Astrocyte (in vitro differentiated cells and primary cell): ENCODE data around the gene KIF1B. TPM values are rescaled to one million over a fixed set of nuclear protein-coding genes. Genes with fewer than 3 reads are reported as not detected.
A peak's percentile ranks its signal among the peaks of the same experiment; 100 is the strongest.

ENCODE experiments used
- DNase-seq: peaks from one replicate; pipeline ENCODE4 v3.0.0-alpha.2; 2010; ENCODE audit warnings: low read depth
- FAIRE-seq: peaks from 2 replicates; lab custom pipeline; 2011; peaks lifted over from hg19 to GRCh38; lab: Jason Lieb, UNC
- H2AFZ ChIP-seq: 2 replicates; pipeline ENCODE4 v1.6.0; 2012; ENCODE audit warnings: low read depth, low read length, inconsistent platforms
- H3K27ac ChIP-seq: 2 replicates; pipeline ENCODE4 v1.5.1; 2011; ENCODE audit warnings: low read depth, low read length, inconsistent platforms
- H3K27me3 ChIP-seq: 2 replicates; pipeline ENCODE4 v1.6.0; 2011; ENCODE audit warnings: low read length, inconsistent platforms; ENCODE audit not compliant: insufficient read depth
- H3K36me3 ChIP-seq: 2 replicates; pipeline ENCODE4 v1.5.1; 2011; ENCODE audit warnings: low read length, inconsistent platforms; ENCODE audit not compliant: insufficient read depth
- H3K4me1 ChIP-seq: 2 replicates; pipeline ENCODE4 v1.5.1; 2011; ENCODE audit warnings: low read length, inconsistent platforms; ENCODE audit not compliant: insufficient read depth
- H3K4me2 ChIP-seq: 2 replicates; pipeline ENCODE4 v1.6.0; 2012; ENCODE audit warnings: low read length, inconsistent platforms
- H3K4me3 ChIP-seq: 2 replicates; pipeline ENCODE4 v1.5.1; 2011; ENCODE audit warnings: low read depth, mild to moderate bottlenecking, low read length, inconsistent platforms; ENCODE audit not compliant: insufficient read depth
- H3K79me2 ChIP-seq: 2 replicates; pipeline ENCODE4 v1.6.0; 2012; ENCODE audit warnings: mild to moderate bottlenecking, low read length, inconsistent platforms; ENCODE audit not compliant: insufficient read depth
- H3K9ac ChIP-seq: 2 replicates; pipeline ENCODE4 v1.6.0; 2012; ENCODE audit warnings: mild to moderate bottlenecking, low read length, inconsistent platforms
- H3K9me3 ChIP-seq: 2 replicates; pipeline ENCODE4 v1.5.1; 2012; ENCODE audit warnings: low read depth, mild to moderate bottlenecking, low read length, inconsistent platforms; ENCODE audit not compliant: insufficient read depth
- H4K20me1 ChIP-seq: 2 replicates; pipeline ENCODE4 v1.6.0; 2012; ENCODE audit warnings: low read length, inconsistent platforms; ENCODE audit not compliant: insufficient read depth
- H3K27ac Mint-ChIP-seq: one replicate; pipeline ENCODE4 v1.8.0; 2021; ENCODE audit warnings: mild to moderate bottlenecking, mixed read lengths; ENCODE audit not compliant: unreplicated experiment
- H3K27me3 Mint-ChIP-seq: one replicate; pipeline ENCODE4 v1.8.0; 2021; ENCODE audit warnings: low read depth, mixed read lengths; ENCODE audit not compliant: unreplicated experiment
- H3K36me3 Mint-ChIP-seq: one replicate; pipeline ENCODE4 v1.8.0; 2021; ENCODE audit warnings: low read depth, mixed read lengths; ENCODE audit not compliant: unreplicated experiment
- H3K4me1 Mint-ChIP-seq: one replicate; pipeline ENCODE4 v1.8.0; 2021; ENCODE audit warnings: low read depth, mixed read lengths; ENCODE audit not compliant: unreplicated experiment
- H3K4me3 Mint-ChIP-seq: one replicate; pipeline ENCODE4 v1.8.0; 2021; ENCODE audit warnings: mild to moderate bottlenecking, moderate library complexity, mixed read lengths; ENCODE audit not compliant: unreplicated experiment
- H3K9me3 Mint-ChIP-seq: one replicate; pipeline ENCODE4 v1.8.0; 2021; ENCODE audit warnings: mild to moderate bottlenecking, mixed read lengths; ENCODE audit not compliant: unreplicated experiment
- EZH2 ChIP-seq: IDR thresholded peaks from 2 replicates; pipeline ENCODE4 v1.6.1; 2012; ENCODE audit warnings: mild to moderate bottlenecking, low read length, inconsistent platforms; ENCODE audit not compliant: insufficient read depth
- total RNA-seq: library from RNA; stranded (reverse); gene quantifications from 2 replicates; pipeline ENCODE4 v1.2.1, GENCODE V29; 2021
- TF ChIP-seq, protein P1 (sequence below): IDR thresholded peaks from 2 replicates; pipeline ENCODE4 v1.5.1; 2011; ENCODE audit warnings: low read depth, mild to moderate bottlenecking, inconsistent platforms, low read length, moderate library complexity; ENCODE audit not compliant: insufficient read depth

The KIF1B gene
- total RNA-seq, 1 donor from 2014 or later, result 75.9 TPM

- no peak overlapping the region for H3K4me2 ChIP-seq
- H3K9ac ChIP-seq, result no peak overlapping the region
- Mint-ChIP-seq H3K27me3 (no peaks in the 10 kb centered on the region), H3K9me3 (no peaks in the 10 kb centered on the region), H3K4me3 (no peak overlapping the region), H3K27ac (no peak overlapping the region), H3K36me3 (peaks cover 2% of the 10 kb centered on the region), H3K4me1 (no peaks in the 10 kb centered on the region)
- peaks cover 88% of the 10 kb centered on the region for H3K79me2 ChIP-seq
- H2AFZ ChIP-seq, result no peak overlapping the region
- peaks cover 82% of the 10 kb centered on the region for H4K20me1 ChIP-seq
- H3K27me3 ChIP-seq, result no peaks in the 10 kb centered on the region
- DNase-seq (no peak), FAIRE-seq (no peak)
- H3K27ac ChIP-seq, result no peak overlapping the region
- H3K9me3 ChIP-seq, result no peaks in the 10 kb centered on the region
- TF ChIP-seq, protein P1, sequence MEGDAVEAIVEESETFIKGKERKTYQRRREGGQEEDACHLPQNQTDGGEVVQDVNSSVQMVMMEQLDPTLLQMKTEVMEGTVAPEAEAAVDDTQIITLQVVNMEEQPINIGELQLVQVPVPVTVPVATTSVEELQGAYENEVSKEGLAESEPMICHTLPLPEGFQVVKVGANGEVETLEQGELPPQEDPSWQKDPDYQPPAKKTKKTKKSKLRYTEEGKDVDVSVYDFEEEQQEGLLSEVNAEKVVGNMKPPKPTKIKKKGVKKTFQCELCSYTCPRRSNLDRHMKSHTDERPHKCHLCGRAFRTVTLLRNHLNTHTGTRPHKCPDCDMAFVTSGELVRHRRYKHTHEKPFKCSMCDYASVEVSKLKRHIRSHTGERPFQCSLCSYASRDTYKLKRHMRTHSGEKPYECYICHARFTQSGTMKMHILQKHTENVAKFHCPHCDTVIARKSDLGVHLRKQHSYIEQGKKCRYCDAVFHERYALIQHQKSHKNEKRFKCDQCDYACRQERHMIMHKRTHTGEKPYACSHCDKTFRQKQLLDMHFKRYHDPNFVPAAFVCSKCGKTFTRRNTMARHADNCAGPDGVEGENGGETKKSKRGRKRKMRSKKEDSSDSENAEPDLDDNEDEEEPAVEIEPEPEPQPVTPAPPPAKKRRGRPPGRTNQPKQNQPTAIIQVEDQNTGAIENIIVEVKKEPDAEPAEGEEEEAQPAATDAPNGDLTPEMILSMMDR, result no peak
- no peak for TF ChIP-seq EZH2
- H3K4me3 ChIP-seq, result no peak overlapping the region
- no peaks in the 10 kb centered on the region for H3K4me1 ChIP-seq
- H3K36me3 ChIP-seq, result no peaks in the 10 kb centered on the region
These were observed 31.8 kb downstream of the KIF1B start for GRCh38 chr1:10242135-10242534.

GRCh38 chr1:10242811-10243210, 32.4 kb downstream of the KIF1B start:
- H4K20me1 ChIP-seq, result peaks cover 82% of the 10 kb centered on the region
- Mint-ChIP-seq H3K27ac (no peak overlapping the region), H3K27me3 (no peaks in the 10 kb centered on the region), H3K9me3 (no peaks in the 10 kb centered on the region), H3K36me3 (peaks cover 4% of the 10 kb centered on the region), H3K4me1 (no peaks in the 10 kb centered on the region), H3K4me3 (no peak overlapping the region)
- H3K9me3 ChIP-seq, result no peaks in the 10 kb centered on the region
- DNase-seq, result no peak
- no peak overlapping the region for H3K27ac ChIP-seq
- no peak for FAIRE-seq
- H3K4me2 ChIP-seq, result no peak overlapping the region
- no peaks in the 10 kb centered on the region for H3K36me3 ChIP-seq
- TF ChIP-seq, protein P1, result no peak
- TF ChIP-seq EZH2, result no peak
- no peaks in the 10 kb centered on the region for H3K4me1 ChIP-seq
- H3K79me2 ChIP-seq, result peaks cover 89% of the 10 kb centered on the region
- H3K4me3 ChIP-seq, result no peak overlapping the region
- H3K27me3 ChIP-seq, result no peaks in the 10 kb centered on the region
- H2AFZ ChIP-seq, result no peak overlapping the region
- H3K9ac ChIP-seq, result no peak overlapping the region

- DNase-seq (no peak), FAIRE-seq (no peak)
- Histone ChIP-seq H4K20me1 (peaks cover 87% of the 10 kb centered on the region), H3K9me3 (no peaks in the 10 kb centered on the region), H3K79me2 (peaks cover 96% of the 10 kb centered on the region), H2AFZ (no peak overlapping the region), H3K4me2 (no peak overlapping the region), H3K36me3 (no peaks in the 10 kb centered on the region), H3K9ac (no peak overlapping the region), H3K27ac (no peak overlapping the region), H3K4me1 (no peaks in the 10 kb centered on the region), H3K27me3 (no peaks in the 10 kb centered on the region), H3K4me3 (no peak overlapping the region)
- Mint-ChIP-seq H3K4me1 (no peaks in the 10 kb centered on the region), H3K4me3 (no peak overlapping the region), H3K27me3 (no peaks in the 10 kb centered on the region), H3K27ac (peak overlapping the region; percentile 24), H3K36me3 (peaks cover 4% of the 10 kb centered on the region), H3K9me3 (no peaks in the 10 kb centered on the region)
- TF ChIP-seq, protein P1, result no peak
- no peak for TF ChIP-seq EZH2
These were observed 35.3 kb downstream of the KIF1B start for GRCh38 chr1:10245674-10246073.
